ENCODE measurements around the gene OR11A1.

Gene OR11A1

GRCh38 chr6:29486577-29486976 lies 29.7 kb upstream of the OR11A1 start:
- TF ChIP-seq, protein P1, sequence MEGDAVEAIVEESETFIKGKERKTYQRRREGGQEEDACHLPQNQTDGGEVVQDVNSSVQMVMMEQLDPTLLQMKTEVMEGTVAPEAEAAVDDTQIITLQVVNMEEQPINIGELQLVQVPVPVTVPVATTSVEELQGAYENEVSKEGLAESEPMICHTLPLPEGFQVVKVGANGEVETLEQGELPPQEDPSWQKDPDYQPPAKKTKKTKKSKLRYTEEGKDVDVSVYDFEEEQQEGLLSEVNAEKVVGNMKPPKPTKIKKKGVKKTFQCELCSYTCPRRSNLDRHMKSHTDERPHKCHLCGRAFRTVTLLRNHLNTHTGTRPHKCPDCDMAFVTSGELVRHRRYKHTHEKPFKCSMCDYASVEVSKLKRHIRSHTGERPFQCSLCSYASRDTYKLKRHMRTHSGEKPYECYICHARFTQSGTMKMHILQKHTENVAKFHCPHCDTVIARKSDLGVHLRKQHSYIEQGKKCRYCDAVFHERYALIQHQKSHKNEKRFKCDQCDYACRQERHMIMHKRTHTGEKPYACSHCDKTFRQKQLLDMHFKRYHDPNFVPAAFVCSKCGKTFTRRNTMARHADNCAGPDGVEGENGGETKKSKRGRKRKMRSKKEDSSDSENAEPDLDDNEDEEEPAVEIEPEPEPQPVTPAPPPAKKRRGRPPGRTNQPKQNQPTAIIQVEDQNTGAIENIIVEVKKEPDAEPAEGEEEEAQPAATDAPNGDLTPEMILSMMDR (conservative IDR thresholded peaks at IDR 0.05; ENCODE audit: low read depth, low read length) = no peak
- no peak for DNase-seq (ENCODE audit: low read depth)
- H3K4me3 ChIP-seq (ENCODE audit: low read depth, low read length) = no peak overlapping the region

- DNase-seq (ENCODE audit: low read depth) = no peak
- H3K4me3 ChIP-seq (ENCODE audit: low read depth, low read length) = no peak overlapping the region
- TF ChIP-seq, protein P1 (conservative IDR thresholded peaks at IDR 0.05; ENCODE audit: low read depth, low read length) = no peak
Observed at GRCh38 chr6:29483735-29484134, 26.9 kb upstream of the OR11A1 start.

DNA sequence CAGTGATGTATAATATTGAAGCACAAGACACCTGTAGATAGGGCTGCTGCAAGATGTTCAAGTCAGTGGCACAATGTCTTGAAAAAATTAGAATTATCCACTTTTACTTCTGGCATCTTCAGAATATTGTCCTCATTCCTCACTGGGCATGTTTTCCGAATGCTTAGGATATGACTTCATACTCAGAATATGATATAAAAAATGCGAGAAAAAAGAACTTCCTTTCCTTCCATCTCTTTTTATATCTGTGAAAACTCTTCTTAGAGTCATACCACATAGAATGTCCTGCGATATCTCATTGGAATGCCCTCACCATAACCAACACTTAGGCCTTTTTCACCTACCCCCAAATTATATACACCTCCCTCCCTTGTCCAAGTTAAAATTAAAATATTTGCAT lies 26.3 kb upstream of the OR11A1 start:
- H3K4me3 ChIP-seq (ENCODE audit: low read depth, low read length) = no peak overlapping the region
- DNase-seq (ENCODE audit: low read depth) = no peak
- TF ChIP-seq, protein P1 (conservative IDR thresholded peaks at IDR 0.05; ENCODE audit: low read depth, low read length) = no peak

- DNase-seq (ENCODE audit: low read depth) = no peak
- TF ChIP-seq, protein P1 (conservative IDR thresholded peaks at IDR 0.05; ENCODE audit: low read depth, low read length) = no peak
- no peak overlapping the region for H3K4me3 ChIP-seq (ENCODE audit: low read depth, low read length)
Observed at GRCh38 chr6:29479560-29479959, 22.7 kb upstream of the OR11A1 start.

- TF ChIP-seq, protein P1 (conservative IDR thresholded peaks at IDR 0.05; ENCODE audit: low read depth, low read length) = no peak
- DNase-seq (ENCODE audit: low read depth) = no peak
- H3K4me3 ChIP-seq (ENCODE audit: low read depth, low read length) = no peak overlapping the region
Observed at GRCh38 chr6:29478740-29479139, 21.9 kb upstream of the OR11A1 start.

GRCh38 chr6:29477923-29478450 lies 21.1 kb upstream of the OR11A1 start:
- TF ChIP-seq, protein P1 (conservative IDR thresholded peaks at IDR 0.05; ENCODE audit: low read depth, low read length) = no peak
- H3K4me3 ChIP-seq (ENCODE audit: low read depth, low read length) = no peak overlapping the region
- DNase-seq (ENCODE audit: low read depth) = no peak

DNA sequence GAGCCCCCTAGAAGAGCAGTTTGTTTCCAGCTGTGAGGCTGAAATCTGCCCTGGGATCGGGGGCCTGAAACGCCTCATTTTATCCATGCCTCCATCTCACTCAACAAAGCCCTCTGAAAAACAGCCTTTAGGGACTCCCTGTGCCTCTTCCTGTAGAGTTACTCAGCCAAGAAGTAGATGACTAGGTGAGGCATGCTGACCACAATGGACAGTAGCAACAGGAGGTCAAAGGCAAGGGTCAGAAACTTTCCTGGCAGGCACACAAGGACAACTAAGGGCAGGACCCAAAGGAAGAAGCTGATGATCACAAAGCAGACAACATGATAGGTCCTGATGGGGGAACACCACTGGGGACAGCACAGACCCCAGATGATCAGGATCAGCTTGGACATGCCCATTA lies 18.1 kb upstream of the OR11A1 start:
- no peak overlapping the region for H3K4me3 ChIP-seq (ENCODE audit: low read depth, low read length)
- TF ChIP-seq, protein P1 (conservative IDR thresholded peaks at IDR 0.05; ENCODE audit: low read depth, low read length) = no peak
- no peak for DNase-seq (ENCODE audit: low read depth)
